ENCODE measurements around the gene THSD4.
"Not testable (repeated sequence)": the region's sequence is repeated elsewhere in the genome, so short reads cannot be mapped to it uniquely, and the experiment has no call there.

The THSD4 gene

DNA sequence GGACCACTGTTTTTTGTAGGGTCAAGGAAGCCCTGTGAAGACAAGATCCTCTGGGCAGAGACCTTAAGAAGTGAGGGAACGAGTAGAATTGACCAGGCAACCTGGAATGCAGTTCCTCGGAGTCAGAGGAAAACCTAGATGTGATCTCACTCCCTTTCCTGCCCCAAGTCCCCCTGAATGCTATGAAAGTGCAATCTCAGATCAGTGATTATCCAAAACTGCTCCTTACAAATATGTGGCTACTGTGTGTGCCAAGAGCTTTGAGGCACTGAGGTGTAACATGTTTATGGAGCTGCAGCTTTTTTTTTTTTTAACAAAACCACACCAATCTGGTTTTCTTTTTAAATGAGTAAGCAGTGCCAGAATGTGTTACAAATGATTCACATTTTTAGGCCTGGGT is 35.8 kb downstream of the THSD4 start:
- no peak for DNase-seq

GRCh38 chr15:71152542-71152941 is 37.3 kb downstream of the THSD4 start:
- DNase-seq: no peak

DNA sequence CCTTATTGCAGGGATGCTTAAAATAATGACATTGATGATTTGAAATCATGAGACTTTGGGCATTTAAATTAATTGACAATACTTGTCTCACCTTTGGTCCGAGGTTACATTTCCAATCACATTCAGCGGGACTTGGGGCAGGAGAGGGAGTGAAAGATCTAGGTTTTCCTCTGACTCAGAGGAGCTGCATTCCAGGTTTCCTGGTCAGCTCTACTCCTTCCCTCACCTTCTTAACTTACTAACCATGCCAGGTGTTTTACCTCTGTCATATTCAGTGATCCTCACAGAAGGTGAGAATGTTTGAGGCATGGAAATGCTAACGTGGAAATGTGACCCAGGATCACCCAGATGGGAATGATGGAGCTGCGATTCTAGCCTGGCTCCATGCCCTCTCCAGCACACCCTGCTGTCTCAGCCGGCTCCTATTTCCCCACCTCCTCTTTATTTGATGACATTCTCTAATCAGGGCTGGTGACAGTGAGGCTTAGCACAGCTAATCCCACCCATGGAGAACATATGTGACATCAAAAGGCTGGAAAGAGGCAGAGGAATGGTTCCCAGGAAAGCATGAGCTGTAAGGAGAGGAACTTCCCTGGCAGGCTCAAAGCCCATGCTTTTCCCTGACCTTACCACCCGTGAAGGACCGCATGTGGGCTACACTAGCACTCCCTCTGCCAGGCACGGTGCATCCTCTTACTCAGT is 38.7 kb downstream of the THSD4 start:
- DNase-seq: no peak

GRCh38 chr15:71154607-71155200 is 39.4 kb downstream of the THSD4 start:
- DNase-seq: no peak

GRCh38 chr15:71155534-71155933 is 40.3 kb downstream of the THSD4 start:
- DNase-seq: no peak

- no peak for DNase-seq
Measured at GRCh38 chr15:71160976-71161375, 45.7 kb downstream of the THSD4 start.

DNA sequence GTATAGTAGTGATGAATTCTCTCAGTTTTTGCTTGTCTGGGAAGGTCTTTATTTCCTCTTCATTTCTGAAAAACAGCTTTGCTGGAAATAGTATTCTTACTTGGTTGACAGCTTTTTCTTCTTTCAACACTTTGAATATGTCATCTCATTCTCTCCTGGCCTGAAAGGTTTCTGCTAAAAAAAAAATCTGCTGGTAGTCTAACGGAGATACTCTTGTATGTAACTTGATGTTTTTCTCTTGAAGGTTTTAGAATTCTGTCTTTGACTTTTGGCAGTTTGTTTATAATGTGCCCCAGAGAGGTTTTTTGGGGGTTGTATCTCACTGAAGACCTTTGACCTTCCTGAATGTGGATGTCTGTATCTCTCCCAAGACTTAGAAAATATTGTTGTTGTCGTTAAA is 47.0 kb downstream of the THSD4 start:
- DNase-seq: no peak

GRCh38 chr15:71164606-71165005 is 49.3 kb downstream of the THSD4 start:
- not testable (repeated sequence) for DNase-seq

GRCh38 chr15:71167445-71168165 is 52.3 kb downstream of the THSD4 start:
- no peak for DNase-seq

- DNase-seq: no peak
Measured at GRCh38 chr15:71168166-71168834, 53.0 kb downstream of the THSD4 start.

DNA sequence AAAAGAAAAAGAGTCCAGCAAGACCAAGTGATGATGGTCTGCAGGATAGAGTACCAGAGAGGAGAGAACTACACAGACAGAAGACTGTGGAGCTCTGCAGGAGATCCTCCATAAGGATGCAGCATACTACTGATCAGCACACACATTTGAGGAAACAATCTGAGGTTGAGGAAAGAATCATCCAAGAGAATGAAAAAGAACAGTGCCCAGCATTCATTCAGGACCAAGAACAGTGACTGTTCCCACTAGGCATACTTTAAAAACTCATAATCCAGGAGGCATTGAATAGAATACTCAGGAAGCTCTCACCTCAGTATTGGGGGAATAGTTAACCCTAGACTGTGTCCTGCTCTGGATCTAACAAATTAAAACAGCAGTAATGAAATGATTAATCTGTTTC is 54.9 kb downstream of the THSD4 start:
- DNase-seq: no peak

- no peak for DNase-seq
Measured at GRCh38 chr15:71171195-71171594, 55.9 kb downstream of the THSD4 start.

- not testable (repeated sequence) for DNase-seq
Measured at GRCh38 chr15:71174360-71174759, 59.1 kb downstream of the THSD4 start.

GRCh38 chr15:71180986-71181853 is 65.9 kb downstream of the THSD4 start:
- no peak for DNase-seq

GRCh38 chr15:71182522-71182921 is 67.3 kb downstream of the THSD4 start:
- DNase-seq: no peak

- DNase-seq: no peak
Measured at GRCh38 chr15:71183063-71183462, 67.8 kb downstream of the THSD4 start.

DNA sequence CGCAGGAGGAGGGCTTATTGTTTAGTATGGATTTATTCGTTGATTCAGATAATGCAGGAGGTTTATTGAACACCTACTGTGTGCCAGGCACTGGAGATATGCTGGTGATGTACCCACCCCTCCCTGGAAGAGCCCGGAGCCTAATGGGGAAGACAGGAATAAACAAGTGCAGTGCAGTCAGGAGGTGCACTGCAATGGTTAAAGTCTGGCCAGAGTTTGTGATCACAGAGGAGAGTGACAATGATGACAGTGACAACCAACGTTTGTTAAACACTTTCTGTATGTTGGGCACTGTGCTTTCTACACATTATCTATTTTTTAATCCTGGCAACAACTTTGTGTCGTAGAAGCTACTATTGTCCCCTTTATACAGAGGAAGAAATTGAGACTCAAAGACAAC is 70.4 kb downstream of the THSD4 start:
- DNase-seq: no peak

DNA sequence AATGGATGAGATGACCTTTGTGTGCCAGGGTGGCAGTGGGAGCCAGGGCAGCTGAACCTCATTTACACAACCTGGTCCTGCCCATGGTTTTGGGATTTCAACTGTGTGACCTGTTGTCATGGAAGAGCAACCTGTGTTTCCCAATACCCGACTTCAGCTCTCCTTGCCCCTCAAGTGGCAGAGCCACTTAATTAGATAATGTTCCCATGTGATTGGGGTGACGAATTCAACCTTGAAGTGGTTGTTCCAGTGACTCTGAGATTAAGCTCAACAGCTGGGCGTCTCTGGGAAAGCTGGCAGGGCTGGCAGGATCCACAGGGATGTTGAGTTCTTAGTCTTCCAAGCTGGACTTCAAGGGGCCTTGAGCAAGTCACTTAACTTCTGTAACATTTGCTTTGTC is 71.0 kb downstream of the THSD4 start:
- no peak for DNase-seq

DNA sequence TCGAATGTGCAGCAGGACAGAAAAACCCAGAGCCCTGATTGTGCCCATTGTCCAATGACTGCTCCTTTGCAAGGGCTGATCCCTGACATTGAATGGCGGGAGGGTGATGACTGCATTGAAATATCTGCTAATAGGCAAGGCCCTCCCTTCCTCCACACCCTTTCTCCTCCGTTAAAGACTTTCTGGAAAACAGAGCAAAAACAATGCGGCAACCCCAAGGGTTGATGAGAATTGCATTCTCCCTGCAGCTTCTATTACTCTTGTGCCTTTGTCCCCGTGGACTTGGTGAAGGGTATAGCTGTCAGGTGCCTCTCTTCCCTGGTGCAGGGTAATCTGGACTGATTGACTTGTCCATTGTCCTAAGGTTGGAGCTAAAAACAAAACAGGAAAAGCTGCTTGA is 71.8 kb downstream of the THSD4 start:
- no peak for DNase-seq

DNA sequence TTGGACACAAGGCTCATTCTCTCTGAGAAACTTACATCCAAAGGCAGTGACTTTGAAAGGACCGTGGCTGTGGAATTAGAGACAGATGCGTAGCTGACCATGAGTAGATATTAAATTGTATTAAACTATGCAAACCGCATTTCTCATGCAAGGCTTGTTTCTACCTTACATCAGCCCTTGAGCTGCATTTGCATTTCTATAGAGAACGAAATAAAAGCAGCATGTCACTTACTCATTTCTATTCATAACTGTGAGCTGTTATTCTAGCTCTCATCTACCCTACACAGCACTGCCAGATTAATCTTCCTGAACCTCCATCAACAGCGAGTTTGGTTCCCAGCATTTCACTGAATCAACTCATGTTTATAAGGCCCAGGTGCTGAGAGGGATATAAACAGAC is 72.3 kb downstream of the THSD4 start:
- DNase-seq: no peak

- no peak for DNase-seq
Measured at GRCh38 chr15:71189718-71190117, 74.4 kb downstream of the THSD4 start.

DNA sequence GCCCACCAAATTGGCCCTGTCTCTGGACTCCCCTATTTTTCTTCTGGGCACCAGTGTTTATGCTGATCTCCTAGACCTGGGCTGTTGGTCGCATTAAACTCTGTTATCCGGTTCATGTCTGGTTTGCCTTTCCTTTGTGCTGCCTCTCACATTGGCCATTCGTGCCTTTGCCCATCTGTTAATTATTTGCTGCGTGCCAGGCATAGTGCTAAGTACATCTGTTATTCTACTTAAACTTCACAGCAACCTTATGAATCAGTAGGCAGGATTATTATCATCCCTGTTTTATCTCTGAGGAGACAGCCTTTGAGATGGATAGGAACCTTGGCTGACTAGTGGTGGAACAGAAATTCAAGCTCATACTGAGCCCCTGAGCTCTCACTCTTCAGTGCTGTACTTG is 76.0 kb downstream of the THSD4 start:
- no peak for DNase-seq

- no peak for DNase-seq
Measured at GRCh38 chr15:71192816-71193215, 77.5 kb downstream of the THSD4 start.
